GM21528 (cell line): ENCODE results near the gene CHST11.
"Not testable (repeated sequence)": the region's sequence is repeated elsewhere in the genome, so short reads cannot be mapped to it uniquely, and the experiment has no call there.

ENCODE experiments used
- ATAC-seq: cut with Tn5 transposase; IDR thresholded peaks from one replicate; pipeline ENCODE4 v1.9.1; 2021; ENCODE audit warnings: mild to moderate bottlenecking, moderate library complexity; ENCODE audit not compliant: unreplicated experiment, low FRiP score

Gene CHST11

DNA sequence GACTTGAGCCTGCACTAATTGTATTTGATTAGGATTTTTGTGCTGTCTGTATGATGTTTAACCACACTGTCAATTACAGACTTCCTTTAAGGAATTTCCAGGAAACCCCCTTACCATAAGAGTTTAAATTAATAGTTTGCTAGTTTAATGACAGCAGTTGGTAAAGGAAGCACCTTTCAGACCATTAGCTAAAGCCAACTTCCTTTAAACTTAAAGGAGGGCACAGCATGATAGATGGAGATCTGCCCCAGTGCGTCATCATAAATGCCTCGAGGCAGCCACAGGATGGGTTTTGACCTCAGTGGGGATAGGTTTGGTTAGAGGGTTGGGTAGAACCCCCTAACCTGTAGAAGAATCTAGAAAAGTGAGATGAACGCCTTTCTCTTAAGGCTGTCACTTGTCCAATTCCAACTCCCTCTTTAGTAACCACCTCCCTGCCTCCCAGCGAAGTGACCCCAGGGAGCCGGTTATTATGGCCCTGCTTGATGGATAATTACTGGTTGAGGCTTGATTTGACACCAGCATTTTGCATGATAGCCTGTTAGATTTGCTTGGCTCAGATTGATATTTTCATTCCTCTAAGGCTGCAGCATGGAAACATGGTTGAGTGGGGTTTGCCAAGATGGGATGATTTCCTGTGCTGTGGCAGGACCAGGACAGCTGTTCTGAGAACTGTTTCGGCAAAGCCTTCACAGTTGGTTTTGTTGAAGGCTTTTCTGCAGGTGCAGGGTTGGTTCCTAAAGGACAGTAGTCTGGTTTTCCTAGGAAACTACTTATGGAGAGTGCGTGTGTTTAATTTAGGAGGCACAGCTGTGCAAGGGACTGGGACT, 62.7 kb downstream of the CHST11 start:
- no peak for ATAC-seq

DNA sequence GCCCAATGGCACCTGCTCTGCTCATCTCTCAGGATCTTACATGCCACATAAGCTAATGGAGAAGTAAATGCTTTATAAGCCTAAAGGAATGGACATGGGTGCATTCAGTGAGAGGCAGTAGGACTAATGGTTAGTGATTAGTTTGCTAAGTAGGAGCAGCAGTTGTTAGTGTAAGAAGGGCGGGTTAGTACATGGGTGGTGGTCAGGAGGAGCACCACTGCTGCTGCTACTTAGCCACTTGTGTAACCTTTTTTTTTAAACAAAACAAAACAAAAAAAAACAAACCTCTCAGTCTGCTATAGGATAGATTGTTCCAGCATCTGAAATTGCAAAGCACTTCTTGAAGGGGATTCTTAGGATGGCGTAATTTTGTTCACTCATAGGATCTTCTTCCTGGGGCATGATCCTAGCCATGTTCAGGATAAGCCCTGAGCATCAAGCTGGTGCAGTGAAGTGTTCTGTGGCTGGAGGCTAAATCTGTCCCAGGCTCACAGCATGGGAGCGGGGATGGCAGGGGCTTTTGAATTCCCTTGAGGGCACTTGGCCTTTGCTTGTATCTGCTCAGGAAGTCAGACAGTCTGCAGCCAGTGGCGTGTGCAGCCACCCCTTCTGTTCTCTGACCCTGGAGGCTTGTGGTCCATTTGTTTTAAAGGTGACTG, 63.6 kb downstream of the CHST11 start:
- ATAC-seq, result peak; percentile 55

DNA sequence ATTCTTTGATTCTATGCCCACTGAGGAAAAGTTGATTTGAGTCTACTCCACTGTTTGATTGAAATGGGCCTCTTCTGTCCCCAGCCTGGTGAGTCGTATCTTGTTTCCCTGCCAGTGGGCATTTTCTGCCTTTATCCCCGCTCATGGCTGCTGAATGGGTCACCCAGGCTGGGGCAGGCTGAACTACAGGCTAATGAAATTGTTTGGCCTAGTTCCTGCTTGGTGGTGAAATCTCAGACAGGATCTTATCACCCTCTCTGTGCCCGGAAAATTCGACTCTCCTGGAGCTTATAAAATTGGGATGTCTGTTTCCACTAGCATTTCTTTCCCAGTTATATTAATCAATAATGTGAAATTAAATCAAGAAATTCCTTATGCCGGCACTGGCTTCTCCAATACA, 65.0 kb downstream of the CHST11 start:
- ATAC-seq, result no peak

GRCh38 chr12:104522985-104523722, 66.4 kb downstream of the CHST11 start:
- no peak for ATAC-seq

DNA sequence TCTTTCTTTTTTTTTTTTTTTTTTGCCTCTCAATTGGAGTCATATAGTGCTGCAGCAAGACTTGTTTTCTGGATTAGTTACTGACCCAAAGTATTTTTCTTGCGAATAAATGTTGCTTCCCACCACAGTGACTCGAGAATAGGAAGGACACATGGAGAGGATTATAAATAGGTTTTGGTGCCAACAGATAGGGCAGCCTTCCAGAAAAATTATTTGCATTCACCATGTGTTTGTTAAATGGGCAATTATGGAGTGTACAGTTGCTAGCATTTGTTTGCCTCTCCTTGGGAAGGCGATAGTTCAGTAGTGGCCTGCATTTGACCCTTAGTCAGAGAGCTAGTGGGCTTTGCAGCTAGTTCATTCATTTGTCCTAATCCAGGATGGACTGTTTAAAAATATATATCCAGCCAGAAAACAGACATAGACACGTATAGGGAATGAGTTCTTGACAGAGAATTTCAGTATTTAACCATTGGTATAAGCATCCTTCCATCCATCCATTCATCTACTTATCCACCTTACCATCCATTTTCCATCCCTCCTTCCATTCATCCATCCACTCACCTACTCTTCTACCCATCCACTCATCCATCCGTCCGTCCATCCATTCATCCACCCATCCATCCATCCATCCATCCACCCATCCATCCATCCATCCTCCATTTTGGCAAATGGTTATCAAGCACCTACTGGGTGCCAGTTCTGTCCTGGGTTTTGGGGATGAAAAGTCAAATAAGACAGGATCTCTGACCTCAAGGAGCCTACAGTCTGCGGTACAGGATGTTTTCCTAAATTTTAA, 67.5 kb downstream of the CHST11 start:
- no peak for ATAC-seq

DNA sequence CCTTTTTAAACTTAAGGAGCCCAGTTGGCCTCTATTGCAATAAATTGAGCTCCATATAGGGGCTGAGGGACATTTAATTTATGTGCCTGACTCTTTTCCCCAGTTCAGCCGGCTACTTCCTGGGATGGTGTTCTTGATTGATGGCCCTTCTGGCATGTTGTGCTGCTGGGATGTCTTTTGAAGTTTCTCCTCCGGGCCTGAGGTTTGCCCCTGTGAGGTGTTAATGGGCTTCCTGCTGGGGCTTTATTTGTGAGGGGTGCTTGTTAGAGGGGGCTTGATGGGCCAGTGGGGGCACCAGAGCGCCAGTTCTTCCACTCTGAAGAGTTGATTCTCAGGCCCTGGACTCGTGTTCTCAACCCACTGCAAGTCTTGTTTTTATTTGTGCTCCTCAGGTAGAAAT, 69.6 kb downstream of the CHST11 start:
- ATAC-seq, result no peak

GRCh38 chr12:104526751-104527150, 70.0 kb downstream of the CHST11 start:
- ATAC-seq, result no peak

- ATAC-seq, result not testable (repeated sequence)
Measured at GRCh38 chr12:104527653-104528052, 70.9 kb downstream of the CHST11 start.

DNA sequence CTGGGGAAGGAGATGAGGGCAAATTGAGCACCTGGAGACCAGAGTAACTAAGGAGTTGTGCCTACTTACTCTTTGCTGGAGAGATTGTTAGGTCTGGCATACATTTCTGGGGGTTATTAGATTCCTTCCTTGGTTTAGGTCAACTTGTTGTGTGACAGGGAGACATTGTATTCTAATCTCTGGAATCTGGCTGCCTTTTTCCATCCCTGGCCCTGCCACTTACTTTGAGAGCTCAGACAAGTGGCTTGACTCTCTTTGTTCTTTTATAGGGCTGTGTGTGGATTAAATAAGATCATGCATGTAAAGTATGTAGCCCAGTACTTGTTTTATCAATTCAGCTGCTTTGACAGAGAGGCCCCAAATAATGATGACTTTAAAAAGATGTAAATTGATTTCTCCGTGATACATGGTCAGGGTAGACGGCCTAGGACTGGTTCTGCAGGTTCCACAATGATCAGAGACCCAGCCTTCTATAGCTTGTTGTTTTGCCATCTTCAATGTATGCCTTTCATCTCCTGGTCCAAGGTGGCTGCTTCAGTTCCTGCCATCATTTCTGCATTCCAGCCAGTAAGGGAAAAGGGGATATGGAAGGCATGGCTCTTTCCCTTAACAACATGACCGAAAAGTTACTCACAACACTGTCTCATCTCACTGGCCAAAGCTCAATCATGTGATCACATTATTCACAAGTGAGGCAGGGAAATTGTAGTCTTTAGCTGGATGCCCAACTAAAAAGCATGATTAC, 72.6 kb downstream of the CHST11 start:
- ATAC-seq, result no peak

DNA sequence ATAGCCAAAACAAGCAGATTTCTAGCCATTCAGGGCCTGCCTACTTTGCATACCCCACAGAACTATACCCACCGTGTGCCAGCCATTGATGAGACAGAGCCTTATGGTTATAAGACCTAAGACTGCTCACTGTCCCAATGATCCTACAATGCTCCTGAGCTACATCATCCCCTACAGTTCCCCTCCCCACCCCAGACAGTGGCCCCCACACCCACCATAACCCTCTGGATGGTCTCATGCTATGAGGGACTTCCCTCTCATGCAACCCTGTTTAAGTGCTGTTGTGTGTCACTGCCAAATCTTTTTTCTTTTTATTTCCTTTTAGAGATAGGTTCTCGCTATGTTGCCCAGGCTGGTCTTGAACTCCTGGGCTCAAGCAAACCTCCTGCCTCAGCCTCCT, 75.9 kb downstream of the CHST11 start:
- ATAC-seq, result no peak

DNA sequence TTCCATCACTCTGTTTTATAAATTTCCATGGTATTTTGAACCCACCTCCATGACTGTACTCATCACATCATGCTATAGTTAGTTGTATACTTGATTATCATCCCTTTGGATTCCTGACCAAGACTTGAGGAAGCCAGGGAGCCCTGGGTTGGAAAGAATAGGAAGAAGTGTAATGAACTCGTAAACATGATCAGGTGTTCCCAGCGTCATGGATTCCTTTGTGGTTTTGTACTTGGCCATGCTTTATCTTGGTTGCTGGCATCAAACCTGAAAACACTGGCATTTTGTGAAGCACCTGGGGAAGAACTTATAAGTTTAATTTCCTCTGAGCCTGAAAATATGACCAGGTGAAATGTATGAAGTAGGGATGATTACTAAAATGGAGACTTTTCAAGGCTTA, 76.4 kb downstream of the CHST11 start:
- ATAC-seq, result no peak

DNA sequence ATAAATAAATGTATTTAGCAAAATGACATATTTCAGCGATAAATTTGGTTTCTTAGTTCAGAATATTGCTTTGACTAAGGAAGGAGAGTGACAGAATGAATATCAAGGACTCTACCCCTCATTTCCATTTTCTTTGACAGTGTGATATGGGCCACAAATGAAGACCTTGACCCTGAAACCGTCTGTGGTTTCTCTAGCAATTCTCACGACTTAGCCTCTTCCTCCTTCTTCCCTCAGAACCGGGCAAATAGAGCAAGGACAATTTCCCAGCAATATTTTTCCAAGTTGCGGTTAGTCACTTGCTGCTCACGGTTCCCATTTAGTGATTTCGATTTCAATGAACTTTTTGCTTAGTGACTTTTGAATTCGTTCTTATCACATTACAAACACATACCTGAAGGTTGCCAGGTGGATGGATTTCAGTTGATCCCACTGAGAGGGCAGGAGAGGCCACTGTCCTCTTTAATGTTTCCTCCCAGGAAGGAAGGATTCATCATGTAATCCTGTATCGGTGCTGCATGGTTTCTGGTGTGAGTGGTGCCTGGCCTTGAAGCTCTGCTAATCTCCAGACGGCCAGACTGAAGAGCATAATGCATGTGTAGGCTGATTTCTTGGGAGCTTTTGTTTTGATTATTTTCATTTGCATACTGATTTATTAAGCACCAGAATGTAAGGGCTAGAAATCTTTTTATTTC, 77.6 kb downstream of the CHST11 start:
- no peak for ATAC-seq

GRCh38 chr12:104534857-104535248, 78.1 kb downstream of the CHST11 start:
- no peak for ATAC-seq

DNA sequence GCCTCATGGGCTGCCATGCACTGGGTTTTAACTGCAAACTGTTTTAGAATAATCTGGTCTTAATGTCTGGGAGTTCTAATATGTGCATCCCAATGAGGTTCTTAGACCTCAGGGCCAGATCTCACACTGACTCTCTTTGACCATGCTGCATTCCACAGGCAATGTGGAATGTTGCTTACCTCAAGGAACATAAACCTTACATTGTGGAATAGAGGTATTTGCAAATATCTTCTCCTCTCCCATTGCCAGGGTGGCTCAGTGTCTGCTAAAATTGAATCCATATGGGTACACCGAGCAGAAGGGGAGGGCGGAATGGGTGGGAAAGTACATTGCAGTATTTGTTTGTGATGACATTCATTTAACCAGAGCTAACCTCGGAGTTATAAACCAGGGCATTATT, 78.6 kb downstream of the CHST11 start:
- ATAC-seq, result no peak

DNA sequence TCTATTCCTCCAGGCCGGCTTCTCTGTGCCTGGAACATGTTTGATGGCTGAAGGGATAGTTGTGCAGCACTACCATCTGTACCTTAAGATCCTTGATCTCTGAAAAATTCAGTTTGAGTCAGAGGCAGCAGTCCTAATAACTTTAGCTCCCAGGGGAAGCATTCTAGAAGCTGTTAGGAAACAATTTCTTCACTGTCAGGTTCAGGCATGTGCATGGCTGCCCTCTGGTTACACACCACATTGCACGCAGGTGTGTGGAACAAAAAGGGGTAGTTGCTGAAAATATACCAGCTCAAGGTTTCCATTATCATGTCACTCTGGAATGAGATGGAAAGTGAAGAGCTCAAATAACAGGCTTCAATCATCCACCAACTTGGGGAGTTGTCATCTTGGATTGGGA, 80.1 kb downstream of the CHST11 start:
- no peak for ATAC-seq

- no peak for ATAC-seq
Measured at GRCh38 chr12:104538056-104538455, 81.3 kb downstream of the CHST11 start.

DNA sequence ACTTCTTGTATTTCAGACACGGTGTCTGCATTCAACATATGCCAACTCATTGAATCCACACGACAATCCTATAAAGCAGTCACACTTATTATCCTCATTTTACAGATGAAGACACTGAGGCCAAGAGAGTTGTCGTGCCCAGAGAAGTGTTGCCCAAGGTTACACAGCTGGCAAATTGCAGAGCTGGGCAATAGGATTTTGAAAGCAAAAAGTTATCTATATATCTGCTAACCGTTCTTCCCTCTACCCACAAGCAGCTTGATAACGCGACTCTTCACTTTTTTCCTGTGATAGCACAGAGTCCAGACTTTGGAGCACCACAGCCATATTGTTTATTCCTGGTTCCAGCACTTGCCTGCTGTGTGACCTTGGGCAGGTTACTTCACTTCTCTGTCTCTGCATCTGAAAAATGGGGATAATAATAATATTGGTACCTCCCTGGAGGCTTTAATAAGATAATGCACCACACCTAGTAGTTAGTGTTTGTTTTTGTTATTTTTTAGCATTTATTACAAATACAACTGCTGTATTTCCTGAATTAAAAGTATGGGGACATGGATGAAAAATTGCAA, 82.2 kb downstream of the CHST11 start:
- ATAC-seq, result no peak

DNA sequence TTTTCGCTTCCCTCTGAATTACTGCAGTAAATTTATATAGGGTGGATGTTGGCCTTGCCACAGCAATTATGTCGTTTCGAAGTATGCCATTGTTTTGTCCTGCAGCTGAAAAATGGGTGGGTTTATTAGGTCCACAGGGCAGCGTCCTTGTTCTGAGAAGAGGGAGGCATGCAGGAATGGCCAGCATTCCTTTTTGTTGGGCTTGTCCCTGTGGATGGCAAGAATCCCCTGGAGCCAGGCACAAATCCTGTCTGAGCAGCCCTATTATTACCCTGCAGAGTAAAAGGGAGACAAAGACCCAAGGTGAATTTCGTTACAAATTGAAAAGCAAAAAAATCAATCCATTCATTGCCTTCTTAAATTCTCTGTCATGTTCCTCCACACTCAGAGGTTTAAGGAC, 88.1 kb downstream of the CHST11 start:
- ATAC-seq, result no peak

- ATAC-seq, result no peak
Measured at GRCh38 chr12:104546575-104546974, 89.8 kb downstream of the CHST11 start.
